Measurements from ENCODE around the gene ASTN2. TPM values are rescaled to one million over a fixed set of nuclear protein-coding genes. Genes with fewer than 3 reads are reported as not detected.

Gene ASTN2
- total and polyA plus RNA-seq, 10 of the 15 experiments (the other 5 are each of a cell fraction or from before 2014, with no cell fraction given): 1.4 to 15.7 (median 7.0) TPM

DNA sequence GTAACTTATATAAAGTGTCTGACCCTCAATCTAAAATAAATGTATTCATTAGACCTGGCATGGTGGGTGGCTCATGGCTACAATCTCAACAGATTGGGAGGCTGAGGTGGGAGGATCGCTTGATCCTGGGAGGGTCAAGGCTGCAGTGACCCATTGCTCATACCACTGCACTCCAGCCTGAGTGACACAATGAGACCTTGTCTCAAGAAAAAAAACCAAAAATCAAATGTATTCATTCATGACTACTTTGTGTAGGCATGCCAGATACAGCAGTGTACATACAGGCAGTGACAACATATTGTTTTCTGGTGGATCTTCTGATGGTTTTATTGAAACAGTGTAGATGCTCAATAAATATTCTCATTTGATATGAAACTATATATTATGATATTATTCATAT is 526.8 kb downstream of the ASTN2 start (continued):
- TF ChIP-seq, protein P1, sequence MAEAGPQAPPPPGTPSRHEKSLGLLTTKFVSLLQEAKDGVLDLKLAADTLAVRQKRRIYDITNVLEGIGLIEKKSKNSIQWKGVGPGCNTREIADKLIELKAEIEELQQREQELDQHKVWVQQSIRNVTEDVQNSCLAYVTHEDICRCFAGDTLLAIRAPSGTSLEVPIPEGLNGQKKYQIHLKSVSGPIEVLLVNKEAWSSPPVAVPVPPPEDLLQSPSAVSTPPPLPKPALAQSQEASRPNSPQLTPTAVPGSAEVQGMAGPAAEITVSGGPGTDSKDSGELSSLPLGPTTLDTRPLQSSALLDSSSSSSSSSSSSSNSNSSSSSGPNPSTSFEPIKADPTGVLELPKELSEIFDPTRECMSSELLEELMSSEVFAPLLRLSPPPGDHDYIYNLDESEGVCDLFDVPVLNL (IDR thresholded peaks at IDR 0.05; ENCODE audit: low read depth, low read length): no peak
- TF ChIP-seq POLR2AphosphoS5 (IDR thresholded peaks at IDR 0.05; ENCODE audit: low read length): no peak

DNA sequence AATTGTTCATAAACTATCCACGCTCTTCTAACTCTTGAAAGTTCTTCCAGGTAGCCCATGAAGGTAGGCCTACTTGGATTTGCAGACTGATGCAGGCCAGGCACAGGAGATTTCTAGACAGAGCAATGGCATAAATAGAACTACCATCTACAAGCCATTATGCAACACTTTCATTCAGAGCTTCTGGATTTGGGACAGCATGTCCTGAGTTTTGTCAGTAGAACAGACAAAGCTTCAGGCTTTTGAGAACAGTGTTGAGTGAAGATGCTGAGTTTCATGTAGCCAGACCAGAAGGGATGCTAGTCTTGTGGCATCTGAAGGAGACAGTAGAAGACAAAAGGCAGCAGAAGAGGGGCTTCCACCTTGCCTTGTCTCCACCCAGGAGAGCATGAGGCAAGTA is 531.2 kb downstream of the ASTN2 start:
- Histone ChIP-seq H3K4me2 (ENCODE audit: control insufficient read depth, insufficient read depth) (no peak overlapping the region), H3K36me3 (ENCODE audit: control insufficient read depth in 2 of 2, insufficient read depth in 2 of 2, low read length in 1 of 2) (no peaks in the 10 kb centered on the region), H3K27me3 (replicated peaks in 1 of 2; ENCODE audit: control insufficient read depth in 2 of 2, insufficient read depth in 2 of 2, low read length in 1 of 2) (no peaks in the 10 kb centered on the region), H3K4me3 (no peak overlapping the region), H2AFZ (ENCODE audit: control insufficient read depth, low read depth, low read length) (no peak overlapping the region), H3K27ac (ENCODE audit: control insufficient read depth, insufficient read depth) (no peak overlapping the region), H3K4me1 (ENCODE audit: control insufficient read depth, insufficient read depth, low read length) (no peaks in the 10 kb centered on the region), H4K20me1 (ENCODE audit: control insufficient read depth, insufficient read depth) (no peaks in the 10 kb centered on the region), H3K9me3 (replicated peaks; ENCODE audit: control insufficient read depth, insufficient read depth, low read length) (no peaks in the 10 kb centered on the region), H3K79me2 (ENCODE audit: control insufficient read depth, insufficient read depth, low read length) (no peaks in the 10 kb centered on the region), H3K9ac (ENCODE audit: control insufficient read depth, insufficient read depth, low read length) (no peak overlapping the region)
- ChIA-PET POLR2A (no interaction called here), CTCF (no interaction called here), RAD21 (ENCODE audit: unreplicated experiment) (no interaction called here), SMC1A (ENCODE audit: uncharacterized antibody, unreplicated experiment) (no interaction called here)
- TF ChIP-seq ETV6 (conservative IDR thresholded peaks at IDR 0.05 in 1 of 2, IDR thresholded peaks at IDR 0.05 in 1 of 2; ENCODE audit: borderline replicate concordance in 1 of 2, low read depth in 1 of 2) (no peak), SREBF2 (IDR thresholded peaks at IDR 0.05; ENCODE audit: low read length) (no peak), TAF1 (IDR thresholded peaks at IDR 0.05; ENCODE audit: borderline replicate concordance, low read depth, low read length) (no peak), TCF12 (IDR thresholded peaks at IDR 0.05; ENCODE audit: low read depth, low read length) (no peak), SPI1 (IDR thresholded peaks at IDR 0.05; ENCODE audit: borderline replicate concordance, insufficient read depth, low read depth, low read length) (no peak), RAD51 (IDR thresholded peaks at IDR 0.05) (no peak), CBX5 (IDR thresholded peaks at IDR 0.05; ENCODE audit: low read depth) (no peak), POU2F2 (IDR thresholded peaks at IDR 0.05; ENCODE audit: borderline replicate concordance, low read depth, low read length) (no peak)
- TF ChIP-seq, protein P2, sequence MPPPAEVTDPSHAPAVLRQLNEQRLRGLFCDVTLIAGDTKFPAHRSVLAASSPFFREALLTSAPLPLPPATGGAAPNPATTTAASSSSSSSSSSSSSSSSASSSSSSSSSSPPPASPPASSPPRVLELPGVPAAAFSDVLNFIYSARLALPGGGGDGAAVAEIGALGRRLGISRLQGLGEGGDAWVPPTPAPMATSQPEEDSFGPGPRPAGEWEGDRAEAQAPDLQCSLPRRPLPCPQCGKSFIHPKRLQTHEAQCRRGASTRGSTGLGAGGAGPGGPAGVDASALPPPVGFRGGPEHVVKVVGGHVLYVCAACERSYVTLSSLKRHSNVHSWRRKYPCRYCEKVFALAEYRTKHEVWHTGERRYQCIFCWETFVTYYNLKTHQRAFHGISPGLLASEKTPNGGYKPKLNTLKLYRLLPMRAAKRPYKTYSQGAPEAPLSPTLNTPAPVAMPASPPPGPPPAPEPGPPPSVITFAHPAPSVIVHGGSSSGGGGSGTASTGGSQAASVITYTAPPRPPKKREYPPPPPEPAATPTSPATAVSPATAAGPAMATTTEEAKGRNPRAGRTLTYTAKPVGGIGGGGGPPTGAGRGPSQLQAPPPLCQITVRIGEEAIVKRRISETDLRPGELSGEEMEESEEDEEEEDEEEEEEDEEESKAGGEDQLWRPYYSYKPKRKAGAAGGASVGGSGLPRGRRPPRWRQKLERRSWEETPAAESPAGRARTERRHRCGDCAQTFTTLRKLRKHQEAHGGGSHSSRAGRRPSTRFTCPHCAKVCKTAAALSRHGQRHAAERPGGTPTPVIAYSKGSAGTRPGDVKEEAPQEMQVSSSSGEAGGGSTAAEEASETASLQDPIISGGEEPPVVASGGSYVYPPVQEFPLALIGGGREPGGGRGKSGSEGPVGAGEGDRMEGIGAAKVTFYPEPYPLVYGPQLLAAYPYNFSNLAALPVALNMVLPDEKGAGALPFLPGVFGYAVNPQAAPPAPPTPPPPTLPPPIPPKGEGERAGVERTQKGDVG (CRISPR knock-in tag; IDR thresholded peaks at IDR 0.05): no peak
- TF ChIP-seq, protein P3, sequence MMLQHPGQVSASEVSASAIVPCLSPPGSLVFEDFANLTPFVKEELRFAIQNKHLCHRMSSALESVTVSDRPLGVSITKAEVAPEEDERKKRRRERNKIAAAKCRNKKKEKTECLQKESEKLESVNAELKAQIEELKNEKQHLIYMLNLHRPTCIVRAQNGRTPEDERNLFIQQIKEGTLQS (IDR thresholded peaks at IDR 0.05; ENCODE audit: borderline replicate concordance, extremely low read depth, low read depth, low read length): no peak
- TF ChIP-seq, protein P4, sequence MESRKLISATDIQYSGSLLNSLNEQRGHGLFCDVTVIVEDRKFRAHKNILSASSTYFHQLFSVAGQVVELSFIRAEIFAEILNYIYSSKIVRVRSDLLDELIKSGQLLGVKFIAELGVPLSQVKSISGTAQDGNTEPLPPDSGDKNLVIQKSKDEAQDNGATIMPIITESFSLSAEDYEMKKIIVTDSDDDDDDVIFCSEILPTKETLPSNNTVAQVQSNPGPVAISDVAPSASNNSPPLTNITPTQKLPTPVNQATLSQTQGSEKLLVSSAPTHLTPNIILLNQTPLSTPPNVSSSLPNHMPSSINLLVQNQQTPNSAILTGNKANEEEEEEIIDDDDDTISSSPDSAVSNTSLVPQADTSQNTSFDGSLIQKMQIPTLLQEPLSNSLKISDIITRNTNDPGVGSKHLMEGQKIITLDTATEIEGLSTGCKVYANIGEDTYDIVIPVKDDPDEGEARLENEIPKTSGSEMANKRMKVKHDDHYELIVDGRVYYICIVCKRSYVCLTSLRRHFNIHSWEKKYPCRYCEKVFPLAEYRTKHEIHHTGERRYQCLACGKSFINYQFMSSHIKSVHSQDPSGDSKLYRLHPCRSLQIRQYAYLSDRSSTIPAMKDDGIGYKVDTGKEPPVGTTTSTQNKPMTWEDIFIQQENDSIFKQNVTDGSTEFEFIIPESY (IDR thresholded peaks at IDR 0.05): no peak
- in situ Hi-C loops (cut with MboI): no loop called here
- no TSS peak for BruUV-seq (replicated peaks)
- FAIRE-seq (no peak), DNase-seq (ENCODE audit: low read depth, low spot score) (no peak), ATAC-seq (no peak)
- WGBS (ENCODE audit: insufficient coverage, insufficient replicate concordance, low lambda C conversion rate, missing lambda C conversion rate): 5% methylated on average over 1 of the region's 1 CpG
- intact Hi-C loops (cut with micrococcal nuclease; ENCODE audit: unreplicated experiment): no loop called here
